ENCODE measurements around the gene TNRC18.
"Not testable (repeated sequence)": the region's sequence is repeated elsewhere in the genome, so short reads cannot be mapped to it uniquely, and the experiment has no call there.

Gene TNRC18

DNA sequence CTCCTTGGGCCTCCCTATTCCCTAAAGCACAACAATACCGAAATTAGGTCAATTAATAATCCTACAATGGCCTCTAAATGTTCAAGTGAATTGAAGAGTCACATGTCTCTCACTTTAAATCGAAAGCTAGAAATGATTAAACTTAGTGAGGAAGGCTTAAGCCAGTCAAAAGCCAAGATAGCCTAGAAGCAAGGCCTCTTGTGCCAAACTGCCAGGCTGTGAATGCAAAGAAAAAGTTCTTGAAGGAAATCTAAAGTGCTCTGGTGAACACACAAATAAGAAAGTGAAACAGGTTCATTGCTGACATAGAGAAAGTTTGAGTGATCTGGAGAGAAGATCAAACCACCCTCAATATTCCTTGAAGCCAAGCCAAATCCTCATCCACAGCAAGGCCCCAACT, 83.7 kb downstream of the TNRC18 start:
- no peak overlapping the region for H3K4me3 Mint-ChIP-seq
- peaks cover 2% of the 10 kb centered on the region for H3K4me1 Mint-ChIP-seq
- no peak overlapping the region for H3K27ac Mint-ChIP-seq
- H3K36me3 Mint-ChIP-seq (ENCODE audit: low read depth) = peaks cover 85% of the 10 kb centered on the region
- ATAC-seq (no peak), DNase-seq (no peak)
- H3K9me3 Mint-ChIP-seq = peaks cover 15% of the 10 kb centered on the region
- no peaks in the 10 kb centered on the region for H3K27me3 Mint-ChIP-seq

DNA sequence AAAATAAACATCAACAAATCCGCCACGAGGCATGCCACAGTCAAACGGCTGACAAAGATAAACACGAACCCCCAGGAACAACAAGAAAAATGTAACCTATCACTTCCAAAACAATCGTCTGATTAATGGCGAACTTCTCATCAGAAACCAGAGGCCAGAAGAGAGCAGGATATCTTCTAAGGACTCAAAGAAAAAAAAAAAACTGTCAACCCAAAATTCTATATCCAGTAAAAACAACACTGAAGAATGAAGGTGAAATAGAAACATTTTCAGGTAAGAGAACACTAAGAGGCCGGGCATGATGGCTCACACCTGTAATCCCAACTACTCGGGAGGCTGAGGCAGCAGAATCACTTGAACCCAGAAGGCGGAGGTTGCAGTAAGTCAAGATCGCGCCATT, 86.6 kb downstream of the TNRC18 start:
- DNase-seq (no peak), ATAC-seq (no peak)
- H3K9me3 Mint-ChIP-seq = peaks cover 8% of the 10 kb centered on the region
- no peak overlapping the region for H3K4me3 Mint-ChIP-seq
- H3K27ac Mint-ChIP-seq = no peak overlapping the region
- peaks cover 7% of the 10 kb centered on the region for H3K4me1 Mint-ChIP-seq
- no peaks in the 10 kb centered on the region for H3K27me3 Mint-ChIP-seq
- H3K36me3 Mint-ChIP-seq (ENCODE audit: low read depth) = peaks cover 72% of the 10 kb centered on the region

DNA sequence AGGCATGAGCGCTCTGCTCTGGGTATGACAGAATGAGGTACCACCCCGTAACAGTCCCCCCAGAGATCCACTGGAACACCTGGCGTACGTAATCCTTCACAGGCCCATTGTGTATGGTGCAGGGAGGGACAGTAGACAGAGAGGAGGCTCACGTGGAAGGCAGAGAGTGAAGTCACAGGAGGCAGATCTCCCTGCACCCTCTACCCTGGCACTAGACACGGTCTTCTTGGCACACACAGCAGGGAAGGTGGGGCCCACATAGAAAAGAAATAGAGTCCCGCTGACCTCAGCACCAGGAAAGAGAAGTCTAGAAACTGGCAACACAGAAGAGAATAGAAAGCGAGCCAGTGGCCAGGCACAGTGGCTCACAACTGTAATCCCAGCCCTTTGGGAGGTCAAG, 89.0 kb downstream of the TNRC18 start:
- DNase-seq (no peak), ATAC-seq (no peak)
- Mint-ChIP-seq H3K9me3 (peaks cover 8% of the 10 kb centered on the region), H3K27ac (no peak overlapping the region), H3K27me3 (no peaks in the 10 kb centered on the region), H3K4me3 (no peak overlapping the region), H3K36me3 (ENCODE audit: low read depth) (peaks cover 58% of the 10 kb centered on the region), H3K4me1 (peaks cover 16% of the 10 kb centered on the region)

DNA sequence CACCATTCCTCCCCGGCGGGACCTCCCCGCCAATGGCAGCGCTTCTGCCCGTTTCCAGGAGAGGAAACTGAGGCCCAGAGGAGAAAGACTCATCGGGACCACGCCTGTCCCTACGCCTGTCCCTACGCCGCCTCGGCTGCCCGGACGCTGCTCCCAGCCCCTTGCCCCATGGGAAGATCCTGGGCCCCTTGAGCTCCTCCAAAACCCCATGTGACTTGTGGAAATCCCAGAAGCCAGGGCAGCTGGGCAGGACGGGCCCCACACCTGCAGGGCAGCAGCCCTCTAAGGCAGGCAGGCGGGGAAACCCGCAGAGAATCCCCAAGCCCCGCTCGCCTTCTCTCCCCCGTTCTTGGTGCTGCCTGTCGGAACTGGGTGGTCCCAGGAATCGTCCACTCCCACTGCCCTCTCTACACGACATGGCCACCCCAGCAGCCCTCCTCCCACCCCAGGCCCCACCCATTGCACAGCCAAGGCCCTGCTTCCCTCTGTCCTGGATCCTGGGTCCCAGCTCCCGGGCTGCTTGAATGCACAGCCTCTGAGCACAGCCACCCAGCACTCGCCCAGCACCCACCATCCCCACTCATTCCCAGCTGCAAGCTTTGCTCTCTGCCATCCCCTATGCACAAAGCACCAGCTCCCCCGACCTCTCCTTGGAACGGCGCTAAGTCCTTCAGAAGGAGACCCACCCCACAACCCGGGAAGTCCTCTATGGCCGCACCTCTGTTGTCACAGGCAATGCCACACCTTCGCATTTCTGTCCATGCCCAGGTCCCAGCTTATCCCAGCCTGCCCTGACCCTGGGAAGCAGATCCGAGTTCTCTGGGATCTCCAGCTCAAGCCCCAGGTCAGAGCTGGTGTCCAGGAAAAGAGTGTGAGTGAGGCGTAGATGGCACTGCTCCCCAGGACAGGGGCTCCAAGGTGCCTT, 90.3 kb downstream of the TNRC18 start:
- no peak for ATAC-seq
- DNase-seq = no peak
- Mint-ChIP-seq H3K4me3 (no peak overlapping the region), H3K9me3 (peaks cover 8% of the 10 kb centered on the region), H3K27ac (no peak overlapping the region), H3K27me3 (no peaks in the 10 kb centered on the region), H3K36me3 (ENCODE audit: low read depth) (peaks cover 50% of the 10 kb centered on the region), H3K4me1 (peaks cover 16% of the 10 kb centered on the region)

DNA sequence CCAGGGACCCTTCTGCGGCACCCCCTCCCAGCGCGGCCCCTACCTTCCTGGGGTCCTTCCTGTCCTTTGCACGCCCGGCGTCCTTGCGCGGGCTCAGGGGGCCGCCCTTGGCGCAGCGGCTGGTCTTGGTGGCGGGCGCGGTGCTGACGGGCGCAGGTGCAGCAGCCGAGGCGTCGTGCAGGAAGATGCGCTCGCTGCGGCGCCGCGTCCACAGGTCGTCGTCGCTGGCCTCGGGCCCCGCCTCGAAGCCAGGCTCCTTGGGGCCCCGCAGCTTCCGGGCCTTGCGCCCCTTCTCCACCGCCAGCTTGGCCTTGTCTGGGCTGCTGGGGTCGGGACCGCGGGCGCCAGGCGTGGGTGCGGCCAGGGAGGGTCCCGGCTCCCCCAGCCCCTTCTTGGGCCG, 91.1 kb downstream of the TNRC18 start:
- Mint-ChIP-seq H3K27me3 (no peaks in the 10 kb centered on the region), H3K27ac (no peak overlapping the region), H3K9me3 (peaks cover 8% of the 10 kb centered on the region), H3K4me1 (peaks cover 16% of the 10 kb centered on the region), H3K36me3 (ENCODE audit: low read depth) (peaks cover 42% of the 10 kb centered on the region), H3K4me3 (no peak overlapping the region)
- ATAC-seq = no peak
- no peak for DNase-seq

DNA sequence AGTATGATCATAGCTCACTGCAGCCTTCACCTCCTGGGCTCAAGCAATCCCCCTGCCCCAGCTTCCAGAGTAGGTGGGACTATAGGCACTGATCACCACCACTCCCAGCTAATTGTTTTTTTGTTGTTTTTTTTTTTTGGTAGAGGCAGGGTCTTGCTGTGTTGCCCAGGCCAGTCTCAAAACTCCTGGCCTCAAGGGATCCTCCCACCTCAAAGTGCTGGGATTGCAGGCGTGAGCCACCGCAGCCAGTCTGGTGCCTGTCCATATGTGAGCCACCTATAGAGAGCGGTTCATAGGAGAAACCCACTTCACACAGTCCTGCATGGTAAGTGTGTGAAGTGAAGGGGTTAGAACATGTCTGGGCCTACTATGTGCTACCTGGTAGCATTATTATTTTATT, 93.3 kb downstream of the TNRC18 start:
- Mint-ChIP-seq H3K36me3 (ENCODE audit: low read depth) (peaks cover 28% of the 10 kb centered on the region), H3K27me3 (no peaks in the 10 kb centered on the region), H3K4me1 (peaks cover 16% of the 10 kb centered on the region)

DNA sequence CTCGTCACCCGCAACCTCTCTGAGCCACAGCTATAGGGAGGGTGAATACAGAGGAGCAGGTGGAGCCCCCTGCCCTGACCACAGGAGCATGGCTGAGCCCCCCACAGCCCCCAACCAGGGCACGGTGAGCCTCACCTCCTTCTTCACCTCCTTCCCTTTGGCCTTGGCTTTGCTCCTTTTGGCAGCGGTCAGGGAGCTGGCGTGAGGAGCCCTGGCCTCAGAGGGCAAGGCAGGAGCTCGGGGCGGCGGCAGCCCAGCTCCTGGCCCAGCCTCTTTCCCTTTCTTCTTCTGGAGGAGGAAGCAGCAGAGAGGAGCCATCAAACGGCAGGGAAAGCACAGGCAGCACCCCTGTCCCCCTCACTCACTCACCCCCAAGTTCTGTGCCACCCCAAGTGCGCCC, 98.7 kb downstream of the TNRC18 start:
- no peak for DNase-seq
- no peaks in the 10 kb centered on the region for H3K9me3 Mint-ChIP-seq
- H3K27me3 Mint-ChIP-seq = no peaks in the 10 kb centered on the region
- H3K27ac Mint-ChIP-seq = no peak overlapping the region
- no peak overlapping the region for H3K4me3 Mint-ChIP-seq
- H3K4me1 Mint-ChIP-seq = peaks cover 2% of the 10 kb centered on the region
- no peak for ATAC-seq
- peaks cover 25% of the 10 kb centered on the region for H3K36me3 Mint-ChIP-seq (ENCODE audit: low read depth)

More for the DNA sequence above, 93.3 kb downstream of the TNRC18 start:
- DNase-seq (no peak), ATAC-seq (no peak)
- no peak overlapping the region for H3K4me3 Mint-ChIP-seq
- H3K9me3 Mint-ChIP-seq = no peaks in the 10 kb centered on the region
- no peak overlapping the region for H3K27ac Mint-ChIP-seq

DNA sequence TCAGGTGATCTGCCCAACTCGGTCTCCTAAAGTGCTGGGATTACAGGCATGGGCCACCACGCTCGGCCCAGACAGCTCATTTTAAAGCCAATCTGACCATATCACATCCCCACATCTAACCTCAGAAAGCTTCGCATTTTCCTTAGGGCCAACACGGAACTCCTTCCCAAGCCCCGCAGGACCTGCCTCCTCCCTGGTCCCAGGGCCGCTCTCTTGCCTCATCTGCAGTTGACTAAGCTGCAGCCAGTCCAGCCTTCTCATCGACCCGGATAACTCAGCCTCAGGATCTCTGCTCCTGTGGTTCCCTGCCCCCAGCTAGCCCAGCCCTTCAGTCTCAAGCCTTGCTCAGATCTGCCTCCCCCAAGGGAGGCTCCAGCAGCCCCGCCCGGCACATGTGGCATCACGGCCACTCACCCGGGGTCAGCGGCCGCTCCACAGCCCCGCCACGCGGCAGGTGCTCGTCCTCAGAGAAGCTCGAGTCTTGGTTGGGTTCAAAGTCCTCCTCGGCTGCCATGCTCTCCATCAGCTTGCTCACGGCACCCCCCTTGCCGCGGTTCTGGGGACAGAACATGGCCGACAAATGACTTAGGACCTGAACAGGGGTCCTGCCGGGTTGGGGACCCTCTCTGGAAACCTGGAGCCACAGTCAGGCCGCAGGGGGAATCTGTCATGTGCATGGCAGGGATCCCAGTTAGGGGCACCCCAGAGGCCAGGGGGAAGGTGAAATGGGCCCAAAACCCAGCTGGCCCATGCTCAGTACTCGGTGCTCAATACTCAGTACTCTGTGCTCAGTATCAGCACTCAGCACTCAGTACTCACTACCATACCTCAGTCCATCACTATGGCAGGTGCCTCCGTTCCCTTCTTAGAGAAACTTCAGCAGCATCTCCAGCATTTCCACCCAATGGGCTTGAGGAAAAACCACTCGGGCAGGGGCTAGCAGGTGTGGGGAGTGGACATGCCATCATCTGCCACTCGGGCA, 99.5 kb downstream of the TNRC18 start:
- not testable (repeated sequence) for H3K27ac Mint-ChIP-seq, H3K9me3 Mint-ChIP-seq, H3K4me3 Mint-ChIP-seq, H3K4me1 Mint-ChIP-seq, ATAC-seq, H3K27me3 Mint-ChIP-seq, DNase-seq
- H3K36me3 Mint-ChIP-seq (ENCODE audit: low read depth) = peaks cover 32% of the 10 kb centered on the region

DNA sequence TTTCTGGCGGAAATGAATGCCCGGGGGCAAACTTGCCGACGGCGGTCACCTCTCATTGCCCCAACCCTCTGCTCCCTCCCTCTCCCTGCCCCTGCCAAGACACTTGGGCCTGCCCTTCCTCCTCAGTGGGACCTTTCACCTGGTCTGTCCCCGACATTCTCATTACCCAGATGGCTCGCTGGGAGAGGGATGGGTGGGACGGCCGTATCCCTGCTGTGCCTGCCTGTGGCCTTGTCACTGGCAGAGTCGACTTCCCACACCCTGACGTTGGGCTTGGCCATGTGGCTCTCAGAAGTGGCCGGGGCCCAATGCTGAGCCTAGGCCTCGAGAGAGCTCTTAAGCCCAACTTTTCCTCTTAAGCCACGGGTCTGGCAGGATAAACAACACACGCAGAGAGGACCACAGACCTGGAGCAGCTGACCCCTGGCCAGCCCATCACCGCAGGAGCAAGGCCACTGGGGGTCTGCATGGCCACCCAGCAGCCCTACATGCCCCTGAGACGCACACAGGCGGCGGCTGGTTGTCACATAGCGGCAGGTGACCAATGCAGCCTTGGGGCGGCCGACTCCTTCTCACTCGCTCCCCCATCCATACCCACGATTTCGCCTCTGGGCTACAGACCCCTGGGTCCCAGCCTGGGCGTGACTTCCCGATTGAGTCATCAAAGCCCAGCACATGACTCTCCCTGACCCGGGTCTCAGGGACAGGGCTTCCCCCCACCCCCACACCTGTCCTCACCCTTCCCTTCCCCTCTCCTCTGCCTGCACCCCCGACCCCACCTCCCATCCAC, 100.8 kb downstream of the TNRC18 start:
- no peak for ATAC-seq
- Mint-ChIP-seq H3K27ac (no peak overlapping the region), H3K9me3 (peaks cover 10% of the 10 kb centered on the region)

DNA sequence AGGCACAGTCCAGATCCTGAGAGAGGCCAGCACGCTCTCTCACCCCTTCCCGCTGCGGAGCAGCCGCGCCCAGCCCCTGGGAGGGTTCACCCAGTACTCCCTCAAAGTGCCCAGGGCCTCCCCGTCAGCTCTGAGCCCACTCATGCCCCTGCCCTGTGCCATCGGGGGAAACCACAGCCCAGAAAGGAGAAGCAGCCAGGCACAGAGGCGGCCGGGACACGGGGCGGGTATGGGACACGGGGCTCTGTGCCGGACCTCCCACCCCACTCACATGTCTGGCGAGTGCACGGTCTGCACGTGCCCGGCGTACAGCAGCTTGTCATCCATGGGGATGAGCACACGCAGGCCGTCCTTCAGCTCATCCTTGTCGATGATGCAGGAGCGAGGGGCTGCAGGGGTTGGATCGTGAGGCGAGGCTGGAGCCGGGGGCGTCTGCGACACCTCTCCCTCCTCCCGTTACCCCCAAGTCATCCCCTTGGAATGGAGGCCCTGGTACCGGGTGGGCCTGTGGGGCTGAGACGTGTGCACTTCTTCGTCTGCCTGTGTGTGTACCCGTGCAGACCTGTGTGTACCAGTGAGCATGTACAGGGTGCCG, 102.7 kb downstream of the TNRC18 start:
- no peak overlapping the region for H3K27ac Mint-ChIP-seq
- DNase-seq = no peak

More for the DNA sequence above, 100.8 kb downstream of the TNRC18 start:
- Mint-ChIP-seq H3K27me3 (no peaks in the 10 kb centered on the region), H3K36me3 (ENCODE audit: low read depth) (peaks cover 43% of the 10 kb centered on the region), H3K4me1 (peaks cover 2% of the 10 kb centered on the region), H3K4me3 (no peak overlapping the region)
- DNase-seq = no peak

DNA sequence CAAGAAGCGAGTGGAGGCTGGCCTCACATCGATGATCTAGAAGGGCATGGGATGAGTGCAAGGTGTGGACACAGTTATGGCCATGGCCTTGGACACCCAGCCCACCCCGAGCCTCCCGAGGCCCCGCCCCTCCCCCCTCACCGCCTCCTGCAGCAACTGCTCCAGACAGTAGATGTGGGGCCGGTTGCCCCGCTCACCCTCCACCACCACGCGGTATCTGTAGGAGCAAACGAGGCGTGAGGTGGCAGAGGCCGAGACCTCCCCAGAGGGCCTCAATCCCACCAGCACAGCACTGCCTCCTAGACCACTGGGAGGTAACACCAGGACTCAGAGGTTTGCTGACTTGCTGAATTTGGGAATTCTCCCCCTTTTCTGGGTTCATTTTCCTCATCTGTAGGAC, 103.2 kb downstream of the TNRC18 start:
- Mint-ChIP-seq H3K27me3 (no peaks in the 10 kb centered on the region), H3K27ac (no peak overlapping the region), H3K4me3 (no peak overlapping the region), H3K4me1 (peaks cover 2% of the 10 kb centered on the region), H3K9me3 (peaks cover 10% of the 10 kb centered on the region), H3K36me3 (ENCODE audit: low read depth) (peaks cover 44% of the 10 kb centered on the region)
- no peak for ATAC-seq
- no peak for DNase-seq

More for the DNA sequence above, 102.7 kb downstream of the TNRC18 start:
- Mint-ChIP-seq H3K9me3 (peaks cover 10% of the 10 kb centered on the region), H3K4me1 (peaks cover 2% of the 10 kb centered on the region), H3K36me3 (ENCODE audit: low read depth) (peaks cover 40% of the 10 kb centered on the region), H3K27me3 (no peaks in the 10 kb centered on the region), H3K4me3 (no peak overlapping the region)
- ATAC-seq = no peak

DNA sequence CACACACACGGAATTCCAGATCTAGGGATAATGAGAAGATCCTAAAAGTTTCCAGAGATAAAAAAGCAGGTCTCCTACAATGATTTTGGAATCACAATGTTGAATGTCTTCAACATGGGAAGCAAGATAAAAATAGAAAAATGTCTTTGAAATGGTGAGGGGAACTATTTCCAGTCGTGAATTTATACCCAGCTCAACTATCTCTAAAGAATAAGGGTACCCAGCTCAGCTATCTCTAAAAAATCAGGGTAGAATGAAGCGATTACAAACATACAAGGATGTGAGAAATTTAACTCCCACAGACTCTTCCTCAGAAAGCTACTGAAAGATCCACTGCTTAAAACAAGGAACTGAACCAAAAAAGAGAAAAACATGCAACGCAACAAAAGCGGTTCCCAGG, 105.0 kb downstream of the TNRC18 start:
- not testable (repeated sequence) for H3K4me3 Mint-ChIP-seq, H3K27me3 Mint-ChIP-seq, H3K4me1 Mint-ChIP-seq, DNase-seq, ATAC-seq
- Mint-ChIP-seq H3K27ac (peak overlapping the region; percentile 16), H3K9me3 (peaks cover 10% of the 10 kb centered on the region), H3K36me3 (ENCODE audit: low read depth) (peaks cover 42% of the 10 kb centered on the region)

DNA sequence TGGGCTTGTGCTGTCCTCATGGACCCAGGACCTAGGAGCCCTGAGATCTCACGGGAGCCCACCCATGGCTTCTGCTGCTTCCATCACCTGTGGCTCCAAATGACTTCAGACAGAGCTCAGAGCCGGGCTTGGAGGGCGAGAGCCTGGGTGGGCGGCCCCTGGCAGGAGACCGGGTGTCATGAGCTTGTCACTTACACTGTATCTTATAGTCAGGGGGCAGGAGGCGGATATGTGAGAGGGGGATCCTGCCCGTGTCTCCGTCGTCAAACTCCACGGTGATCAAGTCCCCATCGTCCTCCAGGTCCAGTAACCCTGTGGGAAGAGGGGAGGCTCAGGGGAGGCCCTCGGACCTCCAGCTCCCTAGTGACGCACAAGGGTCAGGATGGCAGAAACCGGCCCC, 107.9 kb downstream of the TNRC18 start:
- Mint-ChIP-seq H3K4me1 (no peaks in the 10 kb centered on the region), H3K9me3 (peaks cover 10% of the 10 kb centered on the region), H3K27ac (no peak overlapping the region), H3K27me3 (no peaks in the 10 kb centered on the region), H3K36me3 (ENCODE audit: low read depth) (peaks cover 38% of the 10 kb centered on the region), H3K4me3 (no peak overlapping the region)
- no peak for DNase-seq
- no peak for ATAC-seq

DNA sequence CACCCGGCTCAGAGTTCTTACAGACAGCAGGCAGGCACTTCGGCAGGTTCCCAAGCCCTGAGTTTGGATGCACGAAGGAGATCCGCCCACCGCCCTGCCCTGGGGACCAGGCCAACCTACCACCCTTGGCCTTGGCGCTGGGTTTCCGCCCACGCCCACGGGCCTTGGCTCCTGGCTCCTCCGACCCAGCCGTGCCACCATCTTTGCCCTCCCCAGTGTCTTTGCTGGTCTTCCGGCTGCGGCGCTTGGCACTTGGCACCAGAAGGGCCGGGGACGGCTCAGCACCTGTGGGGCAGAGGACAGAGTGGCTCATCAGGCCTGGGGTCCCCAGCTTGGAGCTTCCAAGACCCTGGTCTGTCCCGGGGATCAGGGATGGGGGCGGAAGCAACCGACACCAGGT, 108.8 kb downstream of the TNRC18 start:
- H3K4me3 Mint-ChIP-seq = no peak overlapping the region
- no peaks in the 10 kb centered on the region for H3K4me1 Mint-ChIP-seq
- DNase-seq (no peak), ATAC-seq (no peak)
- no peak overlapping the region for H3K27ac Mint-ChIP-seq
- H3K27me3 Mint-ChIP-seq = no peaks in the 10 kb centered on the region
- H3K36me3 Mint-ChIP-seq (ENCODE audit: low read depth) = peaks cover 33% of the 10 kb centered on the region
- peaks cover 10% of the 10 kb centered on the region for H3K9me3 Mint-ChIP-seq
